Activated gamma-delta T cell treated with anti-CD3 and anti-CD28 coated beads, Interleukin-2, amount 50 U/mL, for 16 hours (primary cell): ENCODE measurements around the gene ALOX5AP.

Experiments used
- DNase-seq: peaks from one replicate; pipeline ENCODE4 v3.0.0-alpha.2; 2020; ENCODE audit warnings: low read depth

Gene ALOX5AP

GRCh38 chr13:30759748-30760147 is 24.4 kb downstream of the ALOX5AP start:
- no peak for DNase-seq

GRCh38 chr13:30762643-30763042 is 27.3 kb downstream of the ALOX5AP start:
- DNase-seq, result no peak

- DNase-seq, result no peak
These were observed 28.6 kb downstream of the ALOX5AP start for GRCh38 chr13:30763786-30764413.

DNA sequence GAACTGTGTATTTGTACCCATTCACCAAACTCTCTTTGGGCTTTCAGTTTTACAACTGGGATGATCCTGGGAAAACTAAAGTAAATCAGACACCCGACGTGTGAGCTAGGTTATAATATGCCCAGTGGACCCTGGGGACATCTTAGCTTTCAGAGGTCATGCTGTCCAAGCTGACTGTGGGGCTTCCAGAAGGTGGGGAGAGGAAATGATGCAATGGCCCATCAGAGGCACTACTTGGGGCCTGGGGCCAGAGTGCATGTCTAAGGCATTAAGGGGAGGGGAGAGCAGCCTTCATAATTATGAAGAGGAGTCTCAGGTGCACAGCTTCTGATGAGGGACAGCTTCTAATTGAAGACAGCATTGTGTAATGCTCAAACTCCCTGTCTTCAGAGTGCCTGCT is 30.9 kb downstream of the ALOX5AP start:
- DNase-seq, result no peak

GRCh38 chr13:30770929-30771328 is 35.6 kb downstream of the ALOX5AP start:
- DNase-seq, result no peak

- DNase-seq, result no peak
These were observed 38.2 kb downstream of the ALOX5AP start for GRCh38 chr13:30773561-30773960.

- DNase-seq, result no peak
These were observed 38.9 kb downstream of the ALOX5AP start for GRCh38 chr13:30774214-30774730.

GRCh38 chr13:30776661-30777060 is 41.3 kb downstream of the ALOX5AP start:
- no peak for DNase-seq

GRCh38 chr13:30779016-30779415 is 43.7 kb downstream of the ALOX5AP start:
- no peak for DNase-seq

DNA sequence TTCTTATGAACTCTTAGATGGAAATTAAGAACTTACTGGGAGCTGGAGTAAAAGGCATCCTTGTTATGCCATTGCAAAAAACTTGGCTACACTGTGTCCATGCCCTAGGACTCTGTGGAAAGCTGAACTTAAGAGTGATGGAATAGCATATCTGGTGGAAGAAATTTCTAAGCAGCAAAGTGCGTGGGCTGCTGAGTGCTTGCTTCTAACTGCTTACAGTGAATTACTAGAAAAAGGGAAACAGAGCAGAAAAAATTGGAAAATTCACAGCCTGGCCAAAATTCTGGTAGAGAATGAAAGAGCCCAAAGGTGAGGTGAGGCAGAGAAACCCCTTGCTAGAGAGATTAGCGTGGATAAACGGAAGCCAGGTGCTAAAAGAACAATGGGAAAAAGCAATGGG is 44.3 kb downstream of the ALOX5AP start:
- no peak for DNase-seq

- no peak for DNase-seq
These were observed 45.1 kb downstream of the ALOX5AP start for GRCh38 chr13:30780338-30780981.

DNA sequence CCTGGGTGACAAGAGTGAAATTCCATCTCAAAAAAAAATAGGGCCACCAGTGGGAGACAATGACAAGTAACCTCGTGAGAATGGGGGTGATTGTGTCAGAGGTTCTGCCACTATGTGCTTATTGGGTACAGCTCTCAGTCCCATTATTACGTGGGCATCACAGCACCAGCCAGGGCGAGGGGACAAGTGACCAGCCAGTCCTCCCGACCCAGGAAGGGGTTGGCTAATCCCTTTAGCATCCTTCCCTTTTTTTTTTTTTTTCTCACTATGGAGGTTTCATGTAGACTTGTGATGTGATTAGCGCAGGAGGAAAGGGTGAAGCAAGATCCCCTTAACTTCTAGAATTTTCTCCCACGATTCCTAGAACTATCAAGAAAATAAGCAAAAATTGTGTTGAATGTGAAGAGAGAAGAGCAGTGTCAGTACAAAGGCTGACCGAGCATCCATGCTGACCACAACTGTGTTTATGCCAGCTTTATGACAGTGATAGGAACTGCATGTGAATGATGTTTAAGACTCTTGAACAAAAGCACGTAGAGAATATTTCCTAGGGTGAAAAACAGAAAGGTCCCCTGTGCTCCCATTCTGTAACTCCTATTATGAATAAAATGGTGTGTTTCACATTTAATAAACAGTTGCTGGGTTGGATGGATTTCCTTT is 50.0 kb downstream of the ALOX5AP start:
- no peak for DNase-seq

- DNase-seq, result no peak
These were observed 51.3 kb downstream of the ALOX5AP start for GRCh38 chr13:30786648-30787047.

DNA sequence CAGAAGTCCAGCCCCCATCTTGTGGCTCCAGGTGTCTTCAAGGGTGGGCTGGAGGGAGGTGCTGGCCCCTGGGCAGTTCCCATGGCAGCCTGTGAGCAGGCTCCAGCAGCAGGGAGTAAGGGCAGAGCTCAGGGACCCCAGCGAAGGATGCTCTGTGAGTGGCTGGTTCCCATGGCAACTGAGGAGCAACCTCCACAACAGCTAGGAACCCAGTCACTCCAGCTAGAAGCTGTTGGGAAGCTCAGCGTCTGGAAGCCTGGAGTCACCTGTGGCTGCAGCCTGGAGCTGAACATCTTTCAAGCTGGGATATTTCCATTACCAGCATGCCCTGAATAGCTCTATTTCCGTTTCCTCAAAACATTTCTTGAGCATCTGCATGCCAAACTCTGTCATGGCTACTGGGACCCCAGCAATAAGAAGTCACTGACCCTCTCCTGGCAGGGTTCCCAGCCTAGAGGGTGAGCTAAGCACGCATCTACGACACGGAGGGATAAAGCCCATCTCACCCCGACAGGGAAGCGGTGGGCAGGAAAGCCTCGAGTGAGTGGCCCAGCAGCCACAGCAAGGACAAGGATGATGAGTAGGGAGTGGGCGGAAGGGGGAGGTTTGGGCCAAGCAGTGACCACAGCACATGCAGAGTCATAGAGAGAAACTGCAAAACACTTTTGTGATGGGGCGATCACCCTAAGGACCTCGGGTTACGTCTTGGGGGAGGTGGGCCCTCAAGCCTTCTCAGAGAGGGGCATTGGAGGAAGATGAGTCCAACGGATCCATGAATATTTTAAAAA is 52.6 kb downstream of the ALOX5AP start:
- no peak for DNase-seq

GRCh38 chr13:30789166-30789862 is 54.0 kb downstream of the ALOX5AP start:
- no peak for DNase-seq

GRCh38 chr13:30790592-30790991 is 55.2 kb downstream of the ALOX5AP start:
- no peak for DNase-seq

GRCh38 chr13:30791354-30792001 is 56.1 kb downstream of the ALOX5AP start:
- DNase-seq, result no peak

- DNase-seq, result no peak
These were observed 57.1 kb downstream of the ALOX5AP start for GRCh38 chr13:30792285-30793000.

DNA sequence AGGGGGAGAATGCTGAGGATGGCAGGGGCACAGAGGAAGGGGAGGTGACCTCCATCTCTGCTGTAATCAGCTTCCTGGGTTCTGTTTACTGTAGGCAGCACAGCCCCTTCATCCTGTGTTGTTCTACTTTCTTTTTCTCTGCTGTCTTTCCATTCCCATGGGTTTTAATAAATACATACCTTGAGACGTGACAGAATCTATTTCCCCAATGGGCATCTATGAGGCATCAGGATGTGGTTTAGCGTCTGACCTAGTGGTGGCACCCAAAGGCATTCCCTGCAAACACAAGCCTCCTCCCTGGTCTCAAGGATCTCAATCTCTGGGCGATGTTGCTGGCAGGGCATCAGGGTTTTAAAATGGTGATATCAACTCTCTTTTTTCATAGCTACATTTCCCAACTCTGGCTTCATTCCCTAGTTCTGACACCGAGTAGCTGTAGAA is 60.8 kb downstream of the ALOX5AP start:
- DNase-seq, result no peak
